Measurements from ENCODE around the gene TYK2.

GRCh38 chr19:10333758-10334587 is 46.4 kb downstream of the TYK2 start:
- no peak for TF ChIP-seq CTCF (IDR thresholded peaks at IDR 0.05)
- no peak for TF ChIP-seq POLR2A (IDR thresholded peaks at IDR 0.05; ENCODE audit: low read depth)
- TF ChIP-seq EP300 (IDR thresholded peaks at IDR 0.05) = no peak
- no peak for TF ChIP-seq POLR2AphosphoS5 (IDR thresholded peaks at IDR 0.05)
